Activated naive CD8-positive, alpha-beta T cell treated with anti-CD3 and anti-CD28 coated beads, Interleukin-2, amount 50 U/mL, for 24 hours (primary cell): Measurements from ENCODE around the gene CSNK1G2.
"Not testable (repeated sequence)": the region's sequence is repeated elsewhere in the genome, so short reads cannot be mapped to it uniquely, and the experiment has no call there.

ENCODE experiments used
- ATAC-seq: fragments of 150-1000 bp; cut with Tn5 transposase; one replicate; pipeline ENCODE4 v1.10.0; 2021
- DNase-seq: peaks from one replicate; pipeline ENCODE4 v3.0.0; 2021
- H3K27ac Mint-ChIP-seq: one replicate; pipeline ENCODE4 v1.8.0; 2021; ENCODE audit warnings: mild to moderate bottlenecking, mixed read lengths
- H3K27me3 Mint-ChIP-seq: one replicate; pipeline ENCODE4 v1.8.0; 2021; ENCODE audit warnings: mixed read lengths
- H3K36me3 Mint-ChIP-seq: one replicate; pipeline ENCODE4 v1.8.0; 2021; ENCODE audit warnings: low read depth, mixed read lengths
- H3K4me1 Mint-ChIP-seq: one replicate; pipeline ENCODE4 v1.8.0; 2021; ENCODE audit warnings: mixed read lengths
- H3K4me3 Mint-ChIP-seq: one replicate; pipeline ENCODE4 v1.8.0; 2021; ENCODE audit warnings: mild to moderate bottlenecking, moderate library complexity, mixed read lengths
- H3K9me3 Mint-ChIP-seq: one replicate; pipeline ENCODE4 v1.8.0; 2021; ENCODE audit warnings: mixed read lengths

Gene CSNK1G2

DNA sequence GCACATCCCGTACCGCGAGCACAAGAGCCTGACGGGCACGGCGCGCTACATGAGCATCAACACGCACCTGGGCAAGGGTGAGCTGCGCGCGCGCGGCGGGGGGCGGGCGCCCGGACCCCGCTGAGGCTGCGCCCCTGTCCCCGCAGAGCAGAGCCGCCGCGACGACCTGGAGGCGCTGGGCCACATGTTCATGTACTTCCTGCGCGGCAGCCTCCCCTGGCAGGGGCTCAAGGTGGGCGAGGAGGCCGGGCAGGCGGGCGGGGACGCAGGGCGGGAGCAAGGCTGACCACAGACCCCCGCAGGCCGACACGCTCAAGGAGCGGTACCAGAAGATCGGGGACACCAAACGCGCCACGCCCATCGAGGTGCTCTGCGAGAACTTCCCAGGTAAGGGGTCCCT lies 38.0 kb downstream of the CSNK1G2 start:
- H3K36me3 Mint-ChIP-seq, result peaks cover 13% of the 10 kb centered on the region
- H3K4me3 Mint-ChIP-seq, result no peak overlapping the region
- no peak for ATAC-seq
- H3K9me3 Mint-ChIP-seq, result no peaks in the 10 kb centered on the region
- no peak overlapping the region for H3K27ac Mint-ChIP-seq
- no peak for DNase-seq
- H3K4me1 Mint-ChIP-seq, result no peaks in the 10 kb centered on the region
- H3K27me3 Mint-ChIP-seq, result no peaks in the 10 kb centered on the region

DNA sequence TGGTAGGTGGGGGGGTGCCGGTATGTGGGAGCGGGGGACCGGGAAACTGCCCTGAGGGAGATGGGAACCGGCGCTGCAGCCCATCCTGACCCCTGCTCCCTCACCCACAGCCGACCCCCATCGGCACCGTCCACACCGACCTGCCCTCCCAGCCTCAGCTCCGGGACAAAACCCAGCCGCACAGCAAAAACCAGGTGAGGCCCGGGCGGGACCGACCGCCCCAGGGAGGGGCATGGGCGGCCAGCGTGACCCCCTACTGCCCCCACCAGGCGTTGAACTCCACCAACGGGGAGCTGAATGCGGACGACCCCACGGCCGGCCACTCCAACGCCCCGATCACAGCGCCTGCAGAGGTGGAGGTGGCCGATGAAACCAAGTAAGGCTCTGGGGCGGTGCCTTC lies 38.7 kb downstream of the CSNK1G2 start:
- ATAC-seq (no peak), DNase-seq (no peak)
- Mint-ChIP-seq H3K4me3 (no peak overlapping the region), H3K36me3 (peaks cover 13% of the 10 kb centered on the region), H3K9me3 (no peaks in the 10 kb centered on the region), H3K27ac (no peak overlapping the region), H3K27me3 (no peaks in the 10 kb centered on the region), H3K4me1 (no peaks in the 10 kb centered on the region)

DNA sequence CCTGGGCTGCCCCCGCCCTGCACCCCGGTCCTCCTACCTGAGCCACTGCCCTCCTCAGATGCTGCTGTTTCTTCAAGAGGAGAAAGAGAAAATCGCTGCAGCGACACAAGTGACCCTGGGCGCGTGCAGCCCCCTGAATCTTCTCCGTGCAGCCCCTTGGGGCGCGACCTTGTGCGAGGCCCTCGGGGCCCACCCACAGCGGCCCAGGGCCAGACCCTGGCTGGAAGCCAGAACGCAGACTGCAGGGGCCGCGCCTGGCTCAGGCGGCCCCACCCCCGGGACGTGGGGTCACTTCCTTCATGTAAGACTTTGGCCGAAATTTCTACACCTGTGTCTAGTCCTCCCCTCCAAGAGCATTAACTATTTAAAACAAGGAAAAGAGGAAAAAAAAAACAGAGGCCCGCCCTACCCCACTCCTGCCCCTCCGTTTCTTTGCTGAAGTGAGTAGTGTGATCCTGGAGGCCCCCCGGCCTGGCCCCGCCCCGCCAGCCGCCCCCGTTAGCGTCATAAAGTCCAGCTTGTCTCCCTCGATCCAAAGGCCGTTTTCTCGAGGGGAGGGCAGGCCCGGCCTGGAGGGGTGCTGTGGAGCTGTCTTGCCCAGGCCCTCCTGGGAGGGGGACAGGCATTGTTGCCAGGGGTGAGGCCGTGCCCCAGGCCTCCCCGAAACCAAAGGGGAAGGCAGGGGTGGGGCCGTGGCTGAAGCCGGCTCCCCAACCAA lies 39.3 kb downstream of the CSNK1G2 start:
- H3K27ac Mint-ChIP-seq, result no peak overlapping the region
- H3K4me1 Mint-ChIP-seq, result no peaks in the 10 kb centered on the region
- H3K4me3 Mint-ChIP-seq, result no peak overlapping the region
- DNase-seq, result no peak
- no peaks in the 10 kb centered on the region for H3K27me3 Mint-ChIP-seq
- no peaks in the 10 kb centered on the region for H3K9me3 Mint-ChIP-seq
- no peak for ATAC-seq
- peaks cover 8% of the 10 kb centered on the region for H3K36me3 Mint-ChIP-seq

DNA sequence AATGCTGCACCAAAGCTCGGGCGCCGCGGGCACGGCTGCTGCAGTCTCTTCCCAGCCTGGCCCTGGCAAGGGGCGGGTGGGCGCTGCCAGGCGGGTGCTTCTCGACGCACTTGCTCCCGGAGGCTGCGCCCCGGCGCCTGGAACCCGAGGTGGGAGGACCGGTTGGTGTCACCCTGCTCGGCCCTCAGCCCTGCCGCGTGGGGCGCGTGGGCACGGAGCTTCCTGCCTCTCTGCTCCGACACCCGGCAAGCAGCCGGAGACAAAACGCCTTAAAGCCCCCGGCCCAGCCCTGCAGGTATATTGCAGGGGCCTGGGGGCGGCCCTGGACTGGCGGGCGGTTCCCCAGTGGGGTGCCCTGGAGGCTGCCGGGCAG lies 39.8 kb downstream of the CSNK1G2 start:
- no peak overlapping the region for H3K4me3 Mint-ChIP-seq
- H3K36me3 Mint-ChIP-seq, result peaks cover 8% of the 10 kb centered on the region
- no peaks in the 10 kb centered on the region for H3K27me3 Mint-ChIP-seq
- H3K4me1 Mint-ChIP-seq, result no peaks in the 10 kb centered on the region
- H3K27ac Mint-ChIP-seq, result no peak overlapping the region
- no peak for ATAC-seq
- DNase-seq, result no peak
- no peaks in the 10 kb centered on the region for H3K9me3 Mint-ChIP-seq

DNA sequence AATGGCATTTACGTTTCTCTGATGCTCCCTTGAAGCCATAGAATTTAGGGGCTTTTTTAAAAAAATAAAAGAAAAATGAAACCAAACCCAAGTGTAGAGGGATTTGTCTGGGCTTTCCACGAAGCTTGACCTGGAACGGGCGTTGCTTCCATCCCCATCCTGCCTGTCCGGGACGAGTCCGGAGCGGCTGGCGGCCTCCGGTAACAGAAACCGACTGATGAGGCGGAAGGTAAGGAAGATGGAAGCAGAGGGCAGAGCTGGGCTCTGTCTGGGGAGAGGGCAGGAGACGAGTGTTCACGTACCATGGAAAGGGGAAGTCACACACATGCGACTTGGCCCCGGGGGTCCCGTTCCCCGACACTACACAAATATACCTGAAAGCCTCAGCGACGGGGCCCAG lies 40.3 kb downstream of the CSNK1G2 start:
- Mint-ChIP-seq H3K27ac (no peak overlapping the region), H3K9me3 (no peaks in the 10 kb centered on the region), H3K27me3 (no peaks in the 10 kb centered on the region), H3K36me3 (peaks cover 8% of the 10 kb centered on the region), H3K4me3 (no peak overlapping the region), H3K4me1 (no peaks in the 10 kb centered on the region)
- DNase-seq (no peak), ATAC-seq (no peak)

DNA sequence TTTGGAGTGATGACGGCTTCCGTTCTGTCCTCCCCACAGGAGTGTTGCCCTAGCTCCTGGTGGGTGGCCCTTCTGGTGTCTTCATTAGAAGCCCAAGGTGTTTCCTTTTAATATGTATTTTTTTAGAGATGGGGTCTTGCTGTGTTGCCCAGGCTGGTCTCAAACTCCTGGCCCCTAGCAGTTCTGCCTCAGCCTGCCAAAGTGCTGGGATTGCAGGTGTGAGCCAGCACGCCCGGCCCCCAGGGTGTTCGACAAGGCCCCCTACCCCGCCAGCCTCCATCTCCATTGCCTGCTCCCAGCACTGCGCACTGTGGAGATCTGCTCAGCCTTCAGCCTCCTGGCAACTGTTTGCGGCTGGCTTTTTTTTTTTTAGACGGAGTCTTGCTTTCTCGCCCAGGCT lies 43.4 kb downstream of the CSNK1G2 start:
- Mint-ChIP-seq H3K9me3 (no peaks in the 10 kb centered on the region), H3K27ac (no peak overlapping the region), H3K36me3 (peaks cover 10% of the 10 kb centered on the region), H3K27me3 (no peaks in the 10 kb centered on the region), H3K4me3 (no peak overlapping the region), H3K4me1 (no peaks in the 10 kb centered on the region)
- ATAC-seq (no peak), DNase-seq (no peak)

DNA sequence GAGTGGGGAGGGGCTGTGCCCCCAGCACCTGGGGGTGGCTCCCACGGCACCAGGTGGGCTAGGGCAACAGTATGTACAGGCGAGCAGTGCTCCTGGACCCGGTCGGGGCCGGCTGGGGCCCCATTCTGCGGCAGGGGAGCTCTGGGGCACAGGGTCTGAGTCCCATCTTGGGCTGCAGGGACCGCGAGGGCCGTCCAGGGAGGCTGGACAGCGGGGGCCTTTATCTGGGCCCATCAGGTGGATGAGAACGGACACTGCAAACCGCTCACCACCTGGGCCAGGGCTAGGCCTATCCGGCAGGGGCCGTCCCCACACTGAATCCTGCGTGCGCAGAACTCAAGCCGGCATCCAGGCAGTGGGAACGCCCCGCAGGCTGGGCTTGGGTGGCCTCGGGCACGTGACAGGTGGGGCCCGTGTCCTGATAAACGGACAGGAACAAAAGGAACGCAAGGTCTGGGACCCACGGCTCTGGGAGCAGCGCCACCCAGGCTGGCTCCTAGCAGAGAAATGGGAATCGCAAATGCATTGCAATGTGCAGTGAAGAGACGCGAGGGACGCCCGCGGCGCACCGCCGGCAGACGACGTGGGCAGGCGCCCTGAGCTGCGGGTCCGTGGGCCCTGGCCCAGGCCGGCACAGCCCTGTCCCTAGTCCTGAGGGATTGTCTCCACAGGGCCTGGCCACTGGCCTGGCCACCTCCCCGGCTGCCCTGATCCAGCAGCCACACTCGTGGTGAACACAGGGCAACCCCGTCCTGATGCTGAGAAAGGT lies 44.8 kb downstream of the CSNK1G2 start:
- Mint-ChIP-seq H3K27me3 (no peaks in the 10 kb centered on the region), H3K36me3 (peaks cover 10% of the 10 kb centered on the region), H3K9me3 (no peaks in the 10 kb centered on the region), H3K4me1 (no peaks in the 10 kb centered on the region), H3K4me3 (no peak overlapping the region), H3K27ac (no peak overlapping the region)
- DNase-seq (no peak), ATAC-seq (peak; percentile 12)

DNA sequence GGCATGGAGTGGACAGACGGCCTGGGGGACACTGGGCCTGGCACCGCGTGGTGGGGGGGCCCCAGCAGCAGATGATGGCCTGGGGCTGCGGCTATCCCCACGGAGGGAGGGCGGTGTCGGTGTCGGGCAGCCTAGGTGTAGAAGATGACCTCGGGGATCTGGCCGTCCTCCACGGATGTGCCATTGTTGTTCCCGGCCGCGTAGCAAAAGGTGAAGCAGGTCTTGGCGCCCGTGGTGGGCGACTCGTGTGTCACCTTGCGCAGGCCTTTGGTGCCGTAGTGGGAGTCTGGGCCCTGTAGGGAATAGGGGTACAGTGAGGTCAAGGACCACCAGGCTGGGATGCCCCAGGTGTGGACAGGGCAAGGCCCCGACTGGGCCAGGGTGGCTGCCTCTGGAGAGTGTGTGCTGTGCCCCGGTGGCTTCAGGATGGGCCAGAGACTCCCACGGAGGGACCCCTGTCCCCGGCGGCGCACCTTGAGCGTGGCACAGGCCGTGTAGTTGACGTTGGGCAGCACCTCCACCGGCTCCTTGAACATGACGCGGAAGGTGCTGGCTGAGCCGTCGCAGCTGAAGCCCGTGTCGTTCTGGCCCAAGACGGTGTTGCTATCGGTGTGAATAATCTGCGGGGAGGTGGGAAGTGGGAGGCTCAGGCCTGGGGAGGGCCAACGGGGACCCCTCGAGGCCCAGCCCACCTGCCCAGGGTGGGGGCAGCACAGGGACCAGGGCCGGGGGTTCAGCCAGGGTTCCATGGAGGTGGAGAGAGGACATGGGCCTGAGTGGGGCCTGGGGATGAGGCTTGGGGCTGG lies 45.6 kb downstream of the CSNK1G2 start:
- H3K4me3 Mint-ChIP-seq, result no peak overlapping the region
- no peak overlapping the region for H3K27ac Mint-ChIP-seq
- no peaks in the 10 kb centered on the region for H3K4me1 Mint-ChIP-seq
- ATAC-seq (no peak), DNase-seq (no peak)
- H3K36me3 Mint-ChIP-seq, result peaks cover 7% of the 10 kb centered on the region
- no peaks in the 10 kb centered on the region for H3K9me3 Mint-ChIP-seq
- no peaks in the 10 kb centered on the region for H3K27me3 Mint-ChIP-seq

DNA sequence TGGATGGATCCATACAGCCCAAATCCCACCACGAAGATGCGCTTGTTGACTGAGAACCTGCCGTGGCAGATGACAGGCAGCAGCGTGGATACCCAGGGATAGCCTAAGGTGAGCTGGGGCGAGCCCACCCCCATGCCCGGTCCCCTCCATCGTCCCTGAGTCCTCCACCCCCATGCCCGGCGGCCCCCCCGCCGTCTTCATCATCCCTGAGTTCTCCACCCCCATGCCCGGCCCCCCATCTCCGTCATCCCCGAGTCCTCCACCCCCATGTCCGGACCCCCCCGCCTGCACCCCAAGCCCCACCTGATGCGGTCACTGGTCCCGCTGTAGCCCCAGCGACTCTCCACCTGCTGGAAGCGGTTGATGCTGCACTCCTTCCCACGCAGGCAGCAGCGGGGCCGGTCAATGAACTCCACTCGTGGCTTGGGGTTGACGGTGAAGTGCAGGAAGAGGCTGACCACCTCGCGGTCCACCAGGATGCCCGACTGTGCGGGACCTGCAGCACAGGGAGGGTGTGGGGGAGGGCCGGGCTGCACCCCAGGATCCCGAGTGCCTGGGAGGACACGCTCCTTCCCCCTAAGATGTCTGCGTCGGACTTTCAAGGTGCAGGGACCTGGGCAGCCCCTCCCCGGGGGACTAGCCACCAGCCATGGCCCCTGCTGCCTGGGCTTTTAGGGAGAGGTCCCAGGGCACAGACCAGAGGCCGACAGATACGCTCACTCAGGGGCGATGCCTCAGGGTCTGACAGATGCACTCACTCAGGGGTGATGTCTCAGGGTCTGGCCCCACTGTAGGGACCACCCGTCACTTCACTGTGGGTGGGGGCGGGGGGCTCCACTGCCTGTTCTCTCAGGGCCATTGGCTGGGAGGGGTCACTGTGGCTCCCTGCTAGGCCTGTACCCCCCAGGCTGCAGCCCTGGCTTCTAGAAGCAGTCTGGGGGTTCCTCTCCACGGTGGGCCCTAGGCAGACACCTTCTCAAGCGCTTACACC lies 46.5 kb downstream of the CSNK1G2 start:
- DNase-seq (no peak), ATAC-seq (no peak)
- Mint-ChIP-seq H3K4me1 (no peaks in the 10 kb centered on the region), H3K36me3 (peaks cover 5% of the 10 kb centered on the region), H3K27me3 (no peaks in the 10 kb centered on the region), H3K27ac (no peak overlapping the region), H3K9me3 (no peaks in the 10 kb centered on the region), H3K4me3 (no peak overlapping the region)

DNA sequence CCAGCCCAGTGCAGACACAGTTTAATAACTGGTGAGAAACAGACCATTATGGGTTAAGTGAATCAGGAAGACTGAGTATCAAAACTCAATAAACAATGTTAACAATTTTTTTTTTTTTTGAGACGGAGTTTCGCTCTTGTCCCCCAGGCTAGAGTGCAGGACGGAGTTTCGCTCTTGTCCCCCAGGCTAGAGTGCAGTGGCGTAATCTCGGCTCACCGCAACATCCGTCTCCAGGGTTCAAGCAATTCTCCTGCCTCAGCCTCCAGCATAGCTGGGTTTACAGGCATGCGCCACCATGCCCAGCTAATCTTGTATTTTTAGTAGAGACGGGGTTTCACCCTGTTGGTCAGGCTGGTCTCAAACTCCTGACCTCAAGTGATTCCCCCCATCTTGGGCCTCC lies 47.5 kb downstream of the CSNK1G2 start:
- not testable (repeated sequence) for ATAC-seq, H3K4me3 Mint-ChIP-seq, DNase-seq, H3K27me3 Mint-ChIP-seq, H3K4me1 Mint-ChIP-seq, H3K9me3 Mint-ChIP-seq, H3K36me3 Mint-ChIP-seq
- H3K27ac Mint-ChIP-seq, result peak overlapping the region; percentile 60

DNA sequence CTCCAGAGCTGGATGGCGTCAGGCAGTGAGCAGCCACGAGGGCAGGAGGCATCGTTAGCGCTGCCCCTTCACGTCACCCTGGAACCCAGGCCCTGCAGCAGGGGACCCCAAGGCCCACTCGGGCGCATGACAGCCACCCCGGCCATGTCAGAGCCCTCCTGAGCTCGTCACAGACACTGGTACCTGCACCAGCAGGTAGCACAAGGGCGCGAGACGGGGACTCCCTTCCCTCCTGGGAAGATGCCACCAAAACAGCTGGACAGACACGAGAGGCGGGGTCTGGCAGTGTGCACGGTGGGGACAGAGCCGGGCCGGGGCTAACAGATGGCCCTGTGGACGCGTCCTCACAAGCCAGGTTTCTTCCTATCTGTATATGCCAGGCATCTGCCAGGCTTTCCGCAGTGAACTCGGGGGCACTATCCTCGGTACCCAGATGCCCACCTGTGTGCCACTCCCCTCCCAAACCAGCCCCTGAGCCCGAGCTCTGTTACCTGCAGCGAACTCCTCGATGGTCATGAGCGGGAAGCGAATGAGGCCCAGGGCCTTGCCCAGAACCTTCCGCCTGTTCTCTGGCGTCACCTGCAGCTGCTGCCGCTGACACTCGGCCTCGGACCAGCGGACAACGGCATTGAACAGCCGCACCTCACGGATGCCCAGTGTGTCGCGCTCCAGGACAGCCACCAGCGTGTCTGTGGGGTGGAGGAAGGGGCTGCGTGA lies 48.7 kb downstream of the CSNK1G2 start:
- Mint-ChIP-seq H3K4me3 (no peak overlapping the region), H3K36me3 (peaks cover 1% of the 10 kb centered on the region)
- no peak for DNase-seq

DNA sequence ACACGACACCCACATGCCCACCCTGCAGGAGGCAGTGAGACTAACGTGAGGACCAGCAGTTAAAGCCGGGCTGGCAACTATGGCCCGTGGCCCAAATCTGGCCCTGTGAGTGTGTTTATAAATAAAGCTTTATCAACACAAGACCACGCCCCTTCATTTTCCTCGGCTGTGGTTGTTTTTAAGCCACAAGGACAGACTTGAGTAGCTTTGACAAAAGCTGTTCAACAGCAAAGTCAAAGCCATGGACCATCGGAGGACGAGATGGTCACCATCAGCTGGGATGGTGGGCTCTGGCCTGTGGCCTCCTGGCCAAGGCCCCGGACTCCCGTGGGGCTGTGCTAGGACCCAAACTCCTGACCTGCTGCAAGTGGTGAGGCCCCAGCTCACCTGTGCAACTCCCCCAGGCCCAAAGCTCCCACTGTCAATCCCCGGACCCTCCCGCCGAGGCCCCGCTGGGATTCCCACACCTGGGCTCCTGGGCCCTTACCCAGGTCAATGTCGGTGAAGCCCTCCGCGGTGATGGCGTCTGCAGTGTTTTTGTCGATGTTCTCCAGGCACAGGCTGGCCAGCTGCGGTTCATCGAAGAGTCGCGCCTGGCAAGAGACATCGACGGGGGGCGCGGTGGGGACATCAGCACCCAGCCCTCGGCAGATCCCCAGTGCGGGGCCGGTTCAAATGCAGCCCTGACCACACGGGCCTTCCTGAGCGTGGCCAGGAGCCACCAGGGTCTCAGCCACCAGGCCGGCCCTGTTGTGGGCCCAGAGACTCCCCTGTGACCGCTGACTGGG lies 49.5 kb downstream of the CSNK1G2 start:
- no peak overlapping the region for H3K4me3 Mint-ChIP-seq
- H3K27ac Mint-ChIP-seq, result no peak overlapping the region
- H3K9me3 Mint-ChIP-seq, result no peaks in the 10 kb centered on the region
- ATAC-seq, result no peak
- no peaks in the 10 kb centered on the region for H3K4me1 Mint-ChIP-seq
- H3K36me3 Mint-ChIP-seq, result peaks cover 1% of the 10 kb centered on the region
- DNase-seq, result no peak
- no peaks in the 10 kb centered on the region for H3K27me3 Mint-ChIP-seq

More for the DNA sequence above, 48.7 kb downstream of the CSNK1G2 start:
- H3K27ac Mint-ChIP-seq, result no peak overlapping the region
- H3K27me3 Mint-ChIP-seq, result no peaks in the 10 kb centered on the region
- no peak for ATAC-seq
- H3K9me3 Mint-ChIP-seq, result no peaks in the 10 kb centered on the region
- no peaks in the 10 kb centered on the region for H3K4me1 Mint-ChIP-seq
